ENCODE measurements around the gene TEKT2.

TEKT2 gene

GRCh38 chr1:36076979-36077573, 6.8 kb upstream of the TEKT2 start:
- no peak overlapping the region for H3K4me3 ChIP-seq (ENCODE audit: extremely low read depth, insufficient read depth, low read length, poor library complexity, severe bottlenecking)
- no peaks in the 10 kb centered on the region for H3K4me1 ChIP-seq (ENCODE audit: control insufficient read depth, insufficient read depth, low read length, poor library complexity, severe bottlenecking)
- WGBS, 2 experiments (ENCODE audit: insufficient coverage in 2 of 2) = 64 to 87% methylated on average over 3 of the region's 4 CpGs
- no peaks in the 10 kb centered on the region for H3K9me3 ChIP-seq (ENCODE audit: control insufficient read depth, low read length)
- no peak overlapping the region for H3K27ac ChIP-seq (ENCODE audit: low read depth, low read length, severe bottlenecking)
- no peaks in the 10 kb centered on the region for H3K36me3 ChIP-seq (ENCODE audit: control insufficient read depth, insufficient read depth, low read length)

GRCh38 chr1:36080236-36080635, 3.7 kb upstream of the TEKT2 start:
- no peak overlapping the region for H3K27ac ChIP-seq (ENCODE audit: low read depth, low read length, severe bottlenecking)
- no peaks in the 10 kb centered on the region for H3K9me3 ChIP-seq (ENCODE audit: control insufficient read depth, low read length)
- H3K4me3 ChIP-seq (ENCODE audit: extremely low read depth, insufficient read depth, low read length, poor library complexity, severe bottlenecking) = no peak overlapping the region
- H3K4me1 ChIP-seq (ENCODE audit: control insufficient read depth, insufficient read depth, low read length, poor library complexity, severe bottlenecking) = no peaks in the 10 kb centered on the region
- no peaks in the 10 kb centered on the region for H3K36me3 ChIP-seq (ENCODE audit: control insufficient read depth, insufficient read depth, low read length)
- WGBS, 2 experiments (ENCODE audit: insufficient coverage in 2 of 2) = 86% methylated on average over 1 of the region's 3 CpGs; no CpG with 5 or more reads in 1 of the 2 experiments

- H3K4me1 ChIP-seq (ENCODE audit: control insufficient read depth, insufficient read depth, low read length, poor library complexity, severe bottlenecking) = no peaks in the 10 kb centered on the region
- WGBS, 2 experiments (ENCODE audit: insufficient coverage in 2 of 2) = 84% methylated on average over 4 of the region's 6 CpGs; no CpG with 5 or more reads in 1 of the 2 experiments
- no peaks in the 10 kb centered on the region for H3K36me3 ChIP-seq (ENCODE audit: control insufficient read depth, insufficient read depth, low read length)
- H3K9me3 ChIP-seq (ENCODE audit: control insufficient read depth, low read length) = no peaks in the 10 kb centered on the region
- H3K4me3 ChIP-seq (ENCODE audit: extremely low read depth, insufficient read depth, low read length, poor library complexity, severe bottlenecking) = no peak overlapping the region
- no peak overlapping the region for H3K27ac ChIP-seq (ENCODE audit: low read depth, low read length, severe bottlenecking)
These were observed 3.1 kb upstream of the TEKT2 start for GRCh38 chr1:36080801-36081200.

GRCh38 chr1:36081926-36082485, 1.9 kb upstream of the TEKT2 start:
- Histone ChIP-seq H3K27ac (ENCODE audit: low read depth, low read length, severe bottlenecking) (no peak overlapping the region), H3K4me3 (ENCODE audit: extremely low read depth, insufficient read depth, low read length, poor library complexity, severe bottlenecking) (no peak overlapping the region), H3K36me3 (ENCODE audit: control insufficient read depth, insufficient read depth, low read length) (no peaks in the 10 kb centered on the region), H3K4me1 (ENCODE audit: control insufficient read depth, insufficient read depth, low read length, poor library complexity, severe bottlenecking) (no peaks in the 10 kb centered on the region), H3K9me3 (ENCODE audit: control insufficient read depth, low read length) (no peaks in the 10 kb centered on the region)
- WGBS, 2 experiments (ENCODE audit: insufficient coverage in 2 of 2) = 50% methylated on average over 1 of the region's 3 CpGs; no CpG with 5 or more reads in 1 of the 2 experiments

- no peak overlapping the region for H3K4me3 ChIP-seq (ENCODE audit: extremely low read depth, insufficient read depth, low read length, poor library complexity, severe bottlenecking)
These were observed 675 bp upstream of the TEKT2 start for GRCh38 chr1:36083219-36083618.

GRCh38 chr1:36084497-36085115, 712 bp downstream of the TEKT2 start:
- Histone ChIP-seq H3K4me3 (ENCODE audit: extremely low read depth, insufficient read depth, low read length, poor library complexity, severe bottlenecking) (peak overlapping the region; percentile 41), H3K4me1 (ENCODE audit: control insufficient read depth, insufficient read depth, low read length, poor library complexity, severe bottlenecking) (no peaks in the 10 kb centered on the region), H3K27ac (ENCODE audit: low read depth, low read length, severe bottlenecking) (peak overlapping the region; percentile 81), H3K36me3 (ENCODE audit: control insufficient read depth, insufficient read depth, low read length) (no peaks in the 10 kb centered on the region), H3K9me3 (ENCODE audit: control insufficient read depth, low read length) (no peaks in the 10 kb centered on the region)
- 61 to 84% methylated on average over 8 to 9 of the region's 19 CpGs for WGBS, 2 experiments (ENCODE audit: insufficient coverage in 2 of 2)

More at GRCh38 chr1:36083219-36083618, 675 bp upstream of the TEKT2 start:
- no peaks in the 10 kb centered on the region for H3K4me1 ChIP-seq (ENCODE audit: control insufficient read depth, insufficient read depth, low read length, poor library complexity, severe bottlenecking)
- no peaks in the 10 kb centered on the region for H3K9me3 ChIP-seq (ENCODE audit: control insufficient read depth, low read length)
- 86% methylated on average over 10 to 12 of the region's 13 CpGs for WGBS, 2 experiments (ENCODE audit: insufficient coverage in 2 of 2)
- H3K36me3 ChIP-seq (ENCODE audit: control insufficient read depth, insufficient read depth, low read length) = no peaks in the 10 kb centered on the region
- no peak overlapping the region for H3K27ac ChIP-seq (ENCODE audit: low read depth, low read length, severe bottlenecking)

- peaks cover 2% of the 10 kb centered on the region for H3K36me3 ChIP-seq (ENCODE audit: control insufficient read depth, insufficient read depth, low read length)
- 91 to 100% methylated on average over 3 to 4 of the region's 9 CpGs for WGBS, 2 experiments (ENCODE audit: insufficient coverage in 2 of 2)
- no peaks in the 10 kb centered on the region for H3K4me1 ChIP-seq (ENCODE audit: control insufficient read depth, insufficient read depth, low read length, poor library complexity, severe bottlenecking)
- H3K9me3 ChIP-seq (ENCODE audit: control insufficient read depth, low read length) = no peaks in the 10 kb centered on the region
- no peak overlapping the region for H3K4me3 ChIP-seq (ENCODE audit: extremely low read depth, insufficient read depth, low read length, poor library complexity, severe bottlenecking)
- no peak overlapping the region for H3K27ac ChIP-seq (ENCODE audit: low read depth, low read length, severe bottlenecking)
These were observed 1.2 kb downstream of the TEKT2 start for GRCh38 chr1:36085126-36085525.

- Histone ChIP-seq H3K27ac (ENCODE audit: low read depth, low read length, severe bottlenecking) (no peak overlapping the region), H3K36me3 (ENCODE audit: control insufficient read depth, insufficient read depth, low read length) (peaks cover 10% of the 10 kb centered on the region), H3K4me1 (ENCODE audit: control insufficient read depth, insufficient read depth, low read length, poor library complexity, severe bottlenecking) (no peaks in the 10 kb centered on the region), H3K4me3 (ENCODE audit: extremely low read depth, insufficient read depth, low read length, poor library complexity, severe bottlenecking) (no peak overlapping the region), H3K9me3 (ENCODE audit: control insufficient read depth, low read length) (no peaks in the 10 kb centered on the region)
- 92% methylated on average over 27 to 29 of the region's 29 CpGs for WGBS, 2 experiments (ENCODE audit: insufficient coverage in 2 of 2)
These were observed 2.0 kb downstream of the TEKT2 start for GRCh38 chr1:36085686-36086526.

- 92 to 93% methylated on average over 10 to 11 of the region's 12 CpGs for WGBS, 2 experiments (ENCODE audit: insufficient coverage in 2 of 2)
- Histone ChIP-seq H3K27ac (ENCODE audit: low read depth, low read length, severe bottlenecking) (no peak overlapping the region), H3K36me3 (ENCODE audit: control insufficient read depth, insufficient read depth, low read length) (peaks cover 17% of the 10 kb centered on the region), H3K4me1 (ENCODE audit: control insufficient read depth, insufficient read depth, low read length, poor library complexity, severe bottlenecking) (no peaks in the 10 kb centered on the region), H3K4me3 (ENCODE audit: extremely low read depth, insufficient read depth, low read length, poor library complexity, severe bottlenecking) (no peak overlapping the region), H3K9me3 (ENCODE audit: control insufficient read depth, low read length) (no peaks in the 10 kb centered on the region)
These were observed 2.8 kb downstream of the TEKT2 start for GRCh38 chr1:36086529-36087232.
